ENCODE data around the gene MROH2A. TPM values are rescaled to one million over a fixed set of nuclear protein-coding genes. Genes with fewer than 3 reads are reported as not detected.

MROH2A gene
- polyA plus RNA-seq, 6 donors from 2014 or later = not detected

Other genes with a start within 250 kb of the MROH2A start
- gene USP40, start 211.5 kb upstream of the MROH2A start, polyA plus RNA-seq (ENCODE audit: low read depth in 6 of 6) = 10 to 100 TPM in 2 of 6 donors, 1 to 10 TPM in 4; 4.7 to 11.1 (median 8.1) TPM
- gene UGT1A8, start 160.7 kb upstream of the MROH2A start, polyA plus RNA-seq (ENCODE audit: low read depth in 6 of 6) = not detected
- gene UGT1A10, start 141.9 kb upstream of the MROH2A start, polyA plus RNA-seq (ENCODE audit: low read depth in 6 of 6) = not detected
- gene UGT1A9, start 106.4 kb upstream of the MROH2A start, polyA plus RNA-seq (ENCODE audit: low read depth in 6 of 6) = not detected
- not detected for gene UGT1A7, start 96.4 kb upstream of the MROH2A start, polyA plus RNA-seq (ENCODE audit: low read depth in 6 of 6)
- gene UGT1A6, start 85.4 kb upstream of the MROH2A start, polyA plus RNA-seq (ENCODE audit: low read depth in 6 of 6) = not detected
- gene UGT1A5, start 65.4 kb upstream of the MROH2A start, polyA plus RNA-seq (ENCODE audit: low read depth in 6 of 6) = not detected
- gene UGT1A4, start 59.6 kb upstream of the MROH2A start, polyA plus RNA-seq (ENCODE audit: low read depth in 6 of 6) = not detected
- gene UGT1A3, start 49.3 kb upstream of the MROH2A start, polyA plus RNA-seq (ENCODE audit: low read depth in 6 of 6) = not detected
- not detected for gene UGT1A1, start 18.1 kb upstream of the MROH2A start, polyA plus RNA-seq (ENCODE audit: low read depth in 6 of 6)
- not detected for gene HJURP, start 76.2 kb downstream of the MROH2A start, polyA plus RNA-seq (ENCODE audit: low read depth in 6 of 6)
- gene TRPM8, start 139.0 kb downstream of the MROH2A start, polyA plus RNA-seq (ENCODE audit: low read depth in 6 of 6) = not detected

Data from naive B cell (primary cell).